Measurements from ENCODE around the gene MYADM. TPM values are rescaled to one million over a fixed set of nuclear protein-coding genes. Genes with fewer than 3 reads are reported as not detected.
A peak's percentile ranks its signal among the peaks of the same experiment; 100 is the strongest.

Gene MYADM
- total RNA-seq, 1 experiment from 2014 or later, result 78.6 TPM

GRCh38 chr19:53906211-53907192 is 38.8 kb downstream of the MYADM start (continued):
- 0 out of 2 replicates have a peak, but pooled peaks have one; percentile 35 for TF ChIP-seq FOXP4 (CRISPR knock-in tag; IDR thresholded peaks at IDR 0.05)
- peak; percentile 64; the same call in 1 of the 2 replicates for TF ChIP-seq ZNF138 (CRISPR knock-in tag; conservative IDR thresholded peaks at IDR 0.05)

- no peak for ATAC-seq
- Mint-ChIP-seq H3K9me3 (no peaks in the 10 kb centered on the region), H3K4me3 (peak overlapping the region; percentile 88), H3K36me3 (0 out of 2 replicates have a peak, but pooled peaks cover 4% of the 10 kb centered on the region), H3K27me3 (ENCODE audit: low read depth) (peaks cover 66% of the 10 kb centered on the region), H3K27ac (no peak overlapping the region), H3K4me1 (peaks cover 37% of the 10 kb centered on the region)
- POLR2A ChIA-PET, result interaction anchor here (0.6 to 2.0 kb wide), 4 partner anchors 17 to 252 kb away, joined by 3 to 8 read pairs (median 4); partner anchors contain the start of gene LENG1
- CTCF ChIA-PET, result interaction anchor here (0.6 to 3.2 kb wide), 15 partner anchors 8 to 188 kb away, joined by 3 to 23 read pairs (median 7); partner anchors contain the start of genes MYADM and PRKCG
- peak; percentile 31 for DNase-seq (ENCODE audit: low spot score)
- TF ChIP-seq ATF2 (CRISPR knock-in tag; IDR thresholded peaks at IDR 0.05; ENCODE audit: borderline replicate concordance, low read depth) (no peak), RORB (CRISPR knock-in tag; IDR thresholded peaks at IDR 0.05) (no peak), ZNF219 (CRISPR knock-in tag; IDR thresholded peaks at IDR 0.05; ENCODE audit: borderline replicate concordance) (no peak), USF1 (CRISPR knock-in tag; IDR thresholded peaks at IDR 0.05) (no peak), FOXK1 (CRISPR knock-in tag; IDR thresholded peaks at IDR 0.05) (no peak), MAX (CRISPR knock-in tag; IDR thresholded peaks at IDR 0.05) (no peak), ZSCAN18 (CRISPR knock-in tag; IDR thresholded peaks at IDR 0.05) (no peak), HMGA2 (CRISPR knock-in tag; IDR thresholded peaks at IDR 0.05) (no peak), JAZF1 (CRISPR knock-in tag; IDR thresholded peaks at IDR 0.05) (no peak), NR2C2 (CRISPR knock-in tag; IDR thresholded peaks at IDR 0.05) (no peak), FOXP1 (CRISPR knock-in tag; IDR thresholded peaks at IDR 0.05; ENCODE audit: borderline replicate concordance) (no peak), NFYB (CRISPR knock-in tag; conservative IDR thresholded peaks at IDR 0.05; ENCODE audit: low read depth) (no peak), TP53 (CRISPR knock-in tag; IDR thresholded peaks at IDR 0.05) (no peak), GABPB1 (CRISPR knock-in tag; IDR thresholded peaks at IDR 0.05) (no peak), E2F5 (CRISPR knock-in tag; IDR thresholded peaks at IDR 0.05) (no peak), ATF6 (CRISPR knock-in tag; IDR thresholded peaks at IDR 0.05) (no peak), FOXP4 (CRISPR knock-in tag; IDR thresholded peaks at IDR 0.05) (no peak), MYBL2 (CRISPR knock-in tag; IDR thresholded peaks at IDR 0.05) (no peak)
These were observed 39.5 kb downstream of the MYADM start for GRCh38 chr19:53907193-53907581.

Measured in WTC11 (cell line).